Measurements from ENCODE around the gene GAB1. TPM values are rescaled to one million over a fixed set of nuclear protein-coding genes. Genes with fewer than 3 reads are reported as not detected.
A peak's percentile ranks its signal among the peaks of the same experiment; 100 is the strongest.

Gene GAB1
- total RNA-seq, 6 donors from 2014 or later, result 47.1 to 77.6 (median 56.9) TPM

DNA sequence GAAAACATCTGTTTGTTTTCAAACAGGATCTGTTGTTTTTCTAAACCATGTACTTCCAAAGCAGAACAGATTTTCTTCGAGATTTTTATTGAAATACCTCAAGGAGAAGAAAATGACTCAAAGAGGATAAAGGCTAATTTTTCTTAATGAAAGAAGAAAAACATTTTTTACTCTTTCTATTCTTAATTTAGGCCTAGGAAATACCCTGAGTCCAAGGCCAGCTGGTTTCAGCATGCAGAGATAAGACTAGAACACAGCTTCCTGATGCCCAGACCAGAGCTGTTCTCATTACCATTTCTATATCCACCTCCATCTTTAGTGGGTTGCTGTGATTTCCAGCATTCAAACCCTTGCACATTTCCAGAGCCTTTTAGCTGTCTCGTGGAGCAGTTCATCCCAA lies 18.3 kb downstream of the GAB1 start:
- Histone ChIP-seq H3K9me3 (no peaks in the 10 kb centered on the region), H3K27ac (peak overlapping the region; percentile 22 to 66 (median 36)), H3K4me1 (peaks cover 46 to 81% (median 66%) of the 10 kb centered on the region in 4 donors), H3K27me3 (no peaks in the 10 kb centered on the region), H3K4me3 (no peak overlapping the region), H3K36me3 (no peaks in the 10 kb centered on the region)
- ATAC-seq (ENCODE audit: low FRiP score in 2 of 2) (no peak), DNase-seq (no peak)
- WGBS, 2 donors, result 65 to 76% methylated on average over 2 of the region's 2 CpGs
- no peak for TF ChIP-seq POLR2AphosphoS5 (IDR thresholded peaks at IDR 0.05)
- TF ChIP-seq CTCF (IDR thresholded peaks at IDR 0.05), result no peak
- TF ChIP-seq EP300 (IDR thresholded peaks at IDR 0.05), result no peak
- no peak for TF ChIP-seq POLR2A (IDR thresholded peaks at IDR 0.05)

DNA sequence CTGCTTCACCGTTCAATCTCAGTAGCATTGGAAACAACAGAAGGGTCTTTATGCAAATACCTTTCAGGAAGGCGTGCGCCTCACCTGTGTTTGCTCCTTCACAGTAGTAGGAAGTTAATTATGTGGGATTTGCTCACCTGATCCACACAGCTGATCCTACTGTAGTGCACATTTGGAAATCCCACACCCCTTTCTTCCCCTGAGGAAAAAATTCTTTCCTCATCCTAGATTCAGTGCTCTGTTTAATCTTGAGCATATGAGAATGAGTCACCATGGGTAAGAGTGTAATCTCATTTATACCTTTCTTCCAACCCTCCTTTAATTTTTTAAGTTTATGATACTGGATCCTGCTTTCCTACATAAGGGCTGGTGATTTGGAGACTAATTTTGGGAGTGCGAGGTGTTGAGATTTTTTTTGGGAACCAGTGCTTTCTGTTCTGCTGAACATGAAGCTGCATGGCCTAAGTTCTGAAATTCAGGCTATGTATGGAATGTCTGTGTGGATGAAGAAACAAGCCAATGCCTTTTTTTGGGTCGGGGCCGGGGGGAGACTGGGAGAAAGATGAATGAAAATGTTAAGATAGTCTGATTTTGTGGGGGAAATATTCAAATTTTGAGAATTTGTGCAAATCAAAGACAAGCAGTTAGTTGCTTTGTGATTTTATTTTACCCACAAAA lies 19.0 kb downstream of the GAB1 start:
- TF ChIP-seq POLR2AphosphoS5 (IDR thresholded peaks at IDR 0.05) (no peak), CTCF (IDR thresholded peaks at IDR 0.05) (no peak), EP300 (IDR thresholded peaks at IDR 0.05) (no peak), POLR2A (IDR thresholded peaks at IDR 0.05) (no peak)
- no peaks in the 10 kb centered on the region for H3K36me3 ChIP-seq
- ATAC-seq (ENCODE audit: low FRiP score in 2 of 2) (peak; percentile 41 to 52), DNase-seq (no peak)
- no peaks in the 10 kb centered on the region for H3K27me3 ChIP-seq
- H3K4me3 ChIP-seq, result no peak overlapping the region
- H3K4me1 ChIP-seq, result peaks cover 50 to 83% (median 69%) of the 10 kb centered on the region in 4 donors
- H3K27ac ChIP-seq, result peak overlapping the region; percentile 22 to 66 (median 36)
- H3K9me3 ChIP-seq, result no peaks in the 10 kb centered on the region
- 71 to 76% methylated on average over 6 of the region's 6 CpGs for WGBS, 2 donors

- Histone ChIP-seq H3K27me3 (no peaks in the 10 kb centered on the region), H3K27ac (peak overlapping the region in 2 of 4 donors; percentile 37 to 66), H3K4me1 (peaks cover 53 to 83% (median 71%) of the 10 kb centered on the region in 4 donors), H3K36me3 (no peaks in the 10 kb centered on the region), H3K9me3 (no peaks in the 10 kb centered on the region), H3K4me3 (no peak overlapping the region)
- TF ChIP-seq EP300 (IDR thresholded peaks at IDR 0.05), result no peak
- TF ChIP-seq CTCF (IDR thresholded peaks at IDR 0.05), result no peak
- TF ChIP-seq POLR2A (IDR thresholded peaks at IDR 0.05), result no peak
- TF ChIP-seq POLR2AphosphoS5 (IDR thresholded peaks at IDR 0.05), result no peak
- WGBS, 2 donors, result 47 to 54% methylated on average over 3 of the region's 3 CpGs
- DNase-seq (no peak), ATAC-seq (ENCODE audit: low FRiP score in 2 of 2) (no peak)
These were observed 19.8 kb downstream of the GAB1 start for GRCh38 chr4:143356493-143356892.

- WGBS, 2 donors, result 87 to 88% methylated on average over 1 of the region's 1 CpG
- ATAC-seq (ENCODE audit: low FRiP score in 2 of 2), result no peak
These were observed 20.6 kb downstream of the GAB1 start for GRCh38 chr4:143357161-143357845.

More at GRCh38 chr4:143357161-143357845, 20.6 kb downstream of the GAB1 start:
- Histone ChIP-seq H3K4me3 (no peak overlapping the region), H3K27ac (peak overlapping the region in 2 of 4 donors; percentile 28 to 37), H3K27me3 (no peaks in the 10 kb centered on the region), H3K36me3 (no peaks in the 10 kb centered on the region), H3K4me1 (peaks cover 53 to 78% (median 68%) of the 10 kb centered on the region in 4 donors), H3K9me3 (no peaks in the 10 kb centered on the region)
- DNase-seq, result no peak
- TF ChIP-seq POLR2A (IDR thresholded peaks at IDR 0.05), result no peak
- TF ChIP-seq CTCF (IDR thresholded peaks at IDR 0.05), result no peak
- TF ChIP-seq POLR2AphosphoS5 (IDR thresholded peaks at IDR 0.05), result no peak
- TF ChIP-seq EP300 (IDR thresholded peaks at IDR 0.05), result no peak

All from upper lobe of left lung (tissue), 6 donors.